ENCODE results near the gene ZNF615.
A peak's percentile ranks its signal among the peaks of the same experiment; 100 is the strongest.
"Not testable (repeated sequence)": the region's sequence is repeated elsewhere in the genome, so short reads cannot be mapped to it uniquely, and the experiment has no call there.

ZNF615 gene

GRCh38 chr19:52007806-52008557, at the start of gene ZNF615:
Gene ZNF615 (minus strand): TSS chr19:52008211. CDS start chr19:52003711, 4,500 bp downstream.
- TF ChIP-seq, protein P1, sequence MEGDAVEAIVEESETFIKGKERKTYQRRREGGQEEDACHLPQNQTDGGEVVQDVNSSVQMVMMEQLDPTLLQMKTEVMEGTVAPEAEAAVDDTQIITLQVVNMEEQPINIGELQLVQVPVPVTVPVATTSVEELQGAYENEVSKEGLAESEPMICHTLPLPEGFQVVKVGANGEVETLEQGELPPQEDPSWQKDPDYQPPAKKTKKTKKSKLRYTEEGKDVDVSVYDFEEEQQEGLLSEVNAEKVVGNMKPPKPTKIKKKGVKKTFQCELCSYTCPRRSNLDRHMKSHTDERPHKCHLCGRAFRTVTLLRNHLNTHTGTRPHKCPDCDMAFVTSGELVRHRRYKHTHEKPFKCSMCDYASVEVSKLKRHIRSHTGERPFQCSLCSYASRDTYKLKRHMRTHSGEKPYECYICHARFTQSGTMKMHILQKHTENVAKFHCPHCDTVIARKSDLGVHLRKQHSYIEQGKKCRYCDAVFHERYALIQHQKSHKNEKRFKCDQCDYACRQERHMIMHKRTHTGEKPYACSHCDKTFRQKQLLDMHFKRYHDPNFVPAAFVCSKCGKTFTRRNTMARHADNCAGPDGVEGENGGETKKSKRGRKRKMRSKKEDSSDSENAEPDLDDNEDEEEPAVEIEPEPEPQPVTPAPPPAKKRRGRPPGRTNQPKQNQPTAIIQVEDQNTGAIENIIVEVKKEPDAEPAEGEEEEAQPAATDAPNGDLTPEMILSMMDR (IDR thresholded peaks at IDR 0.05; ENCODE audit: extremely low read depth, missing control alignments) = no peak
- peak; percentile 81 for DNase-seq (ENCODE audit: low spot score)

GRCh38 chr19:52056480-52056879, 48.5 kb upstream of the ZNF615 start:
- not testable (repeated sequence) for DNase-seq (ENCODE audit: low spot score)

GRCh38 chr19:52051736-52052135, 43.7 kb upstream of the ZNF615 start:
- DNase-seq (ENCODE audit: low spot score) = not testable (repeated sequence)

- TF ChIP-seq, protein P1 (IDR thresholded peaks at IDR 0.05; ENCODE audit: extremely low read depth, missing control alignments) = no peak
- DNase-seq (ENCODE audit: low spot score) = peak; percentile 84
Measured at GRCh38 chr19:52048555-52049501, 40.8 kb upstream of the ZNF615 start, which contains the start of gene ZNF432. Gene ZNF432 (minus strand): TSS chr19:52048838. CDS start chr19:52046868, 1,970 bp downstream.

DNA sequence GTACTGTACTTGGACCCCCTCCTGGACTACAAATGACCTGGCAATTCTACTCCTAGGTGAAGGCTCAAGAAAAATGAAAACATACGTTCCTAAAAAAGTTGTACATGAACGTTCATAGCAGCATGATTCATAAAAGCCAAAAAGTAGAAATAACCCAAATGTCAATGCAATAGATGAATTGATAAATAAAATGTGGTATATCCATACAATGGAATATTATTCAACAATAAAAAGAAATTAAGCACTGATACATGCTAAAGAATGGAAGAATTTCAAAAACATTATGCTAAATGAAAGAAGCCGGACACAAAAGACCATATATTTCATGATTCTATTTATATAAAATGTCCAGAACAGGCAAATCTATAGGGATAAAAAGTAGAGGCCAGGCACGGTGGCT, 31.2 kb upstream of the ZNF615 start:
- DNase-seq (ENCODE audit: low spot score) = no peak
- TF ChIP-seq, protein P1 (IDR thresholded peaks at IDR 0.05; ENCODE audit: extremely low read depth, missing control alignments) = no peak

DNA sequence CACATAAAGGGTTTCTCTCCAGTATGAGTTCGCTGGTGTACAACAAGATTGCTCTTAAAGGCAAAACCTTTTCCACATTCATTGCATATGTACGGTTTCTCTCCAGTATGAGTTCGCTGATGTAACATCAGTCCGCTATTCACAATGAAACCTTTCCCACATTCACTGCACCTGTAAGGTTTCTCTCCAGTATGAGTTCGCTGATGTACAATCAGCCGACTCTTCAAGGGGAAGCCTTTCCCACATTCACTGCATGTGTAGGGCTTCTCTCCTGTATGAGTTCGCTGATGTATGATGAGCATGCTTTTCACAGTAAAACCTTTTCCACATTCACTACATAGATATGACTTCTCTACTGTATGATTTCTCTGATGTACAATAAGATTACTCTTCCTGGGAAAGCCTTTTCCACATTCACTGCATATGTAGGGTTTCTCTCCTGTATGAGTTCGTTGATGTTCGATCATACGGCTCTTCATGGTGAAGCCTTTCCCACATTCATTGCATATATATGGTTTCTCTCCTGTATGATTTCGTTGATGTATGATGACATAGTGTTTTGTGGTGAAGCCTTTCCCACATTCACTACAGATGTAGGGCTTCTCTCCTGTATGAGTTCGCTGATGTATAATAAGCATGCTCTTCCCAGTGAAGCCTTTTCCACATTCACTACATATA, 26.2 kb upstream of the ZNF615 start:
- DNase-seq (ENCODE audit: low spot score) = no peak
- TF ChIP-seq, protein P1 (IDR thresholded peaks at IDR 0.05; ENCODE audit: extremely low read depth, missing control alignments) = no peak

- DNase-seq (ENCODE audit: low spot score) = no peak
- TF ChIP-seq, protein P1 (IDR thresholded peaks at IDR 0.05; ENCODE audit: extremely low read depth, missing control alignments) = no peak
Measured at GRCh38 chr19:52028780-52029123, 20.7 kb upstream of the ZNF615 start.
